GM18951 (cell line): ENCODE measurements around the gene UNC119B.

Experiments used
- POLR2A ChIP-seq: IDR thresholded peaks from 4 replicates; pipeline ENCODE4 v1.6.1; 2011; ENCODE audit warnings: mild to moderate bottlenecking; ENCODE audit not compliant: insufficient read length, insufficient read depth; ENCODE audit errors: extremely low read depth
- in situ Hi-C: fragments of 300-500 bp; cut with MboI; formaldehyde crosslinking; loops from one replicate; pipeline ENCODE4 v1.12.0; 2022; ENCODE audit warnings: low sequenced_read_pairs, mixed read lengths, inconsistent platforms; ENCODE audit not compliant: unreplicated experiment

The UNC119B gene

GRCh38 chr12:120697344-120697743 is 12.9 kb upstream of the UNC119B start:
- in situ Hi-C loops, result no loop called here
- TF ChIP-seq POLR2A, result no peak

- in situ Hi-C loops, result no loop called here
- no peak for TF ChIP-seq POLR2A
Measured at GRCh38 chr12:120698665-120699064, 11.6 kb upstream of the UNC119B start.

GRCh38 chr12:120699553-120699952 is 10.7 kb upstream of the UNC119B start:
- in situ Hi-C loops, result no loop called here
- TF ChIP-seq POLR2A, result no peak

- in situ Hi-C loops, result no loop called here
- no peak for TF ChIP-seq POLR2A
Measured at GRCh38 chr12:120700886-120701285, 9.4 kb upstream of the UNC119B start.

GRCh38 chr12:120702637-120703036 is 7.6 kb upstream of the UNC119B start:
- in situ Hi-C loops, result no loop called here
- TF ChIP-seq POLR2A, result no peak

GRCh38 chr12:120703311-120703942 is 6.8 kb upstream of the UNC119B start:
- in situ Hi-C loops, result no loop called here
- TF ChIP-seq POLR2A, result no peak

GRCh38 chr12:120705618-120706017 is 4.6 kb upstream of the UNC119B start:
- in situ Hi-C loops, result no loop called here
- TF ChIP-seq POLR2A, result no peak

- in situ Hi-C loops, result no loop called here
- no peak for TF ChIP-seq POLR2A
Measured at GRCh38 chr12:120706029-120706428, 4.2 kb upstream of the UNC119B start.

- in situ Hi-C loops, result no loop called here
- TF ChIP-seq POLR2A, result no peak
Measured at GRCh38 chr12:120708651-120709050, 1.6 kb upstream of the UNC119B start.

GRCh38 chr12:120710805-120711296 is 593 bp downstream of the UNC119B start:
- in situ Hi-C loops, result loop anchor here (10.0 kb wide), 1 partner anchor 66 kb away; the partner anchor contains the start of gene CABP1
- TF ChIP-seq POLR2A, result no peak

- in situ Hi-C loops, result loop anchor here (10.0 kb wide), 1 partner anchor 67 kb away; the partner anchor contains the start of gene CABP1
- TF ChIP-seq POLR2A, result no peak
Measured at GRCh38 chr12:120711411-120711810, 1.2 kb downstream of the UNC119B start.

- no peak for TF ChIP-seq POLR2A
- in situ Hi-C loops, result loop anchor here (10.0 kb wide), 1 partner anchor 68 kb away; the partner anchor contains the start of gene CABP1
Measured at GRCh38 chr12:120712610-120713009, 2.4 kb downstream of the UNC119B start.

- no peak for TF ChIP-seq POLR2A
- in situ Hi-C loops, result loop anchor here (10.0 kb wide), 1 partner anchor 69 kb away; the partner anchor contains the start of gene CABP1
Measured at GRCh38 chr12:120713861-120714482, 3.7 kb downstream of the UNC119B start.

GRCh38 chr12:120718055-120718454 is 7.8 kb downstream of the UNC119B start:
- TF ChIP-seq POLR2A, result no peak
- in situ Hi-C loops, result loop anchor here (10.0 kb wide), 1 partner anchor 73 kb away; the partner anchor contains the start of gene CABP1
